ENCODE data around the gene LAMC2. TPM values are rescaled to one million over a fixed set of nuclear protein-coding genes. Genes with fewer than 3 reads are reported as not detected.

Gene LAMC2
- 1 to 10 TPM; 2.4 to 4.2 (median 2.8) TPM for total RNA-seq

GRCh38 chr1:183185941-183186490, at the start of gene LAMC2:
Gene LAMC2, plus strand, starts transcription at chr1:183186264. Its CDS starts 89 bp downstream, at chr1:183186353.
- no peak for TF ChIP-seq CTCF (IDR thresholded peaks at IDR 0.05; ENCODE audit: low read depth)

GRCh38 chr1:183137782-183138181, 48.3 kb upstream of the LAMC2 start:
- no peak for TF ChIP-seq CTCF (IDR thresholded peaks at IDR 0.05; ENCODE audit: low read depth)

GRCh38 chr1:183138301-183138700, 47.8 kb upstream of the LAMC2 start:
- no peak for TF ChIP-seq CTCF (IDR thresholded peaks at IDR 0.05; ENCODE audit: low read depth)

- TF ChIP-seq CTCF (IDR thresholded peaks at IDR 0.05; ENCODE audit: low read depth), result no peak
Measured at GRCh38 chr1:183139281-183139942, 46.7 kb upstream of the LAMC2 start.

GRCh38 chr1:183140633-183141032, 45.4 kb upstream of the LAMC2 start:
- no peak for TF ChIP-seq CTCF (IDR thresholded peaks at IDR 0.05; ENCODE audit: low read depth)

GRCh38 chr1:183142171-183142570, 43.9 kb upstream of the LAMC2 start:
- TF ChIP-seq CTCF (IDR thresholded peaks at IDR 0.05; ENCODE audit: low read depth), result no peak

GRCh38 chr1:183143576-183144315, 42.3 kb upstream of the LAMC2 start:
- no peak for TF ChIP-seq CTCF (IDR thresholded peaks at IDR 0.05; ENCODE audit: low read depth)

Measured in subcutaneous adipose tissue (tissue), 4 donors.